ENCODE measurements around the gene AGFG2.

AGFG2 gene

GRCh38 chr7:100588438-100588837, 49.4 kb downstream of the AGFG2 start:
- no peak for DNase-seq

- DNase-seq: no peak
These were observed 50.4 kb downstream of the AGFG2 start for GRCh38 chr7:100589341-100589947.

DNA sequence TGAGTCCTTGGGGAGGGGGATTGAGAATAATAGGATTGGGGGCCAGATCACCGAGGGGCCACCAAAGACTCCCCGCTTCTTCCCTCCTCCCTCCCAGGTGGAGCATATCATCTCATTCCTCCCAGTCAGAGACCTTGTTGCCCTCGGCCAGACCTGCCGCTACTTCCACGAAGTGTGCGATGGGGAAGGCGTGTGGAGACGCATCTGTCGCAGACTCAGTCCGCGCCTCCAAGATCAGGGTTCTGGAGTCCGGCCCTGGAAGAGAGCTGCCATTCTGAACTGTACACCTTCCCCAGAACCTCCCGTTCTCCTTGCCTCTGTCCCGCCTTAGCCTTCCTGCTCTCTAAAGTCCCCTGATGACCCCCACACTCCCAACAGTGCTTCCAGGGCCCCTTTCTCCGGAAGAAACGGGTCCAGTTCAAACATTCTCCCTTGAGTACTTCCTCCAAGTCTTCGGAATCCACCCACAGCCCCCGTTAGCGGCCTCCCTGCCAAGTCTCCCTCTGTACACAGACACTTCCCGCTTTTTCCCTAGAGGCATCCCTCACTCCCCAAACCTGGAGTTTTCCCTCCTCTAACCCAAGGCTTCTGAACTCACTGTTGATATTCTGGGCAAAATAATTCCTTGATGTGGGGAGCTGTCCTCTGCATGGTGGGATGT, 51.2 kb downstream of the AGFG2 start:
- no peak for DNase-seq

GRCh38 chr7:100591596-100591995, 52.6 kb downstream of the AGFG2 start:
- DNase-seq: no peak

- DNase-seq: no peak
These were observed 56.2 kb downstream of the AGFG2 start for GRCh38 chr7:100595188-100595587.

DNA sequence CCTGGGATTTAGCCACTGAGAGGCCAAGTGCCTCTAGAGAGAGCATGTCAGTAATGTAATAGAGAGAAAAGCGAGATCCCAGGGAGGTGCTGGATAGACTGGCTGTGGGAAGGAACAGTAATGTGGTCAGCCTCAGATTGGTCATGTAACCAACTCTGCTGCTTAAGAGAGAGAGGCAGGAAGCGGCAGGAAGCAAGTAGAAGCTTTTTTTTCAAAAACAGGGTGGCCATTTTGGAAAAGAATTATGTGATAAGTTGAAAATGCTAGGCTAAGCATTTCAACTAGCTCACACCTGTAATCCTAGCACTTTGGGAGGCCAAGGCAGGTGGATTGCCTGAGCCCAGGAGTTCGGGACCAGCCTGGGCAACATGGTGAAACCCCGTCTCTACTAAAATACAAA, 59.4 kb downstream of the AGFG2 start:
- no peak for DNase-seq

DNA sequence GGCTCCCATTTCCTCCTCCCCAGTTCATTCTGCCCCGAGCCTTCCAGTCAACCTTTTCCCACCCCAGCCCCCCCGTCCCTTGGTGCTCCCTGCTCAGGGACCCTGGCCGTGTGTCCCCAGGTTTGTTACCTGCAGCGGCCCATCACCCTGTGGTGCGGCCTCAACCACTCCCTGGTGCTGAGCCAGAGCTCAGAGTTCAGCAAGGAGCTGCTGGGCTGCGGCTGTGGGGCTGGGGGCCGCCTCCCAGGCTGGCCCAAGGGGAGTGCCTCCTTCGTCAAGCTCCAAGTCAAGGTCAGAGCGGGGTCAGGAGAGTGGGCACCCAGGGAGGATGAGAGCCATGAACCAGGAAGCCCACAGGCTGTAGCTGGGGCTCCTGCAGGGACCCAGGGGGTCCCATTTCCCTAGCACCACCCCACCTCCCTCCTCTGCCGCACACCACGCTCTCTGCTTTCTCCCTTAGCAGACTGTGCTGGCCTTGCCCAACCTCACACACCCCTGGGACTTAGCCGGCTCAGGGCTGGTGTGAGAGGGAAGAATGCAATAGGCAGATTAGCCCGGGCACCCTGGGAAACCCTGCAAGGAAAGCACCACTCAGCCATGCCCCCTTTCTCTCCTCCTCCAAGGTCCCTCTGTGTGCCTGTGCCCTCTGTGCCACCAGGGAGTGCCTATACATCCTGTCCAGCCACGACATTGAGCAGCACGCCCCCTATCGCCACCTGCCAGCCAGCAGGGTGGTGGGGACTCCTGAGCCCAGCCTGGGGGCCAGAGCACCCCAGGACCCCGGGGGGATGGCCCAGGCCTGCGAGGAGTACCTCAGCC, 61.1 kb downstream of the AGFG2 start:
- no peak for DNase-seq

DNA sequence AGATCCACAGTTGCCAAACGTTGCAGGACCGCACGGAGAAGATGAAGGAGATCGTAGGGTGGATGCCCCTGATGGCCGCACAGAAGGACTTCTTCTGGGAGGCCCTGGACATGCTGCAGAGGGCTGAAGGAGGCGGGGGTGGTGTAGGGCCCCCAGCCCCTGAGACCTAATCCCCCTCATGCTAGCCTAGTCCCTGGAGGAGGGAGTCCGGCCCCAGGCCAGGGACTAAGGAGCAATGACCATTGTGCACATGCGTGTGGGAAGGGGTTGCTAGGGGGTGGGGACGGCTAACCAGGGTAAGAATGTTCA, 61.7 kb downstream of the AGFG2 start:
- DNase-seq: no peak

DNA sequence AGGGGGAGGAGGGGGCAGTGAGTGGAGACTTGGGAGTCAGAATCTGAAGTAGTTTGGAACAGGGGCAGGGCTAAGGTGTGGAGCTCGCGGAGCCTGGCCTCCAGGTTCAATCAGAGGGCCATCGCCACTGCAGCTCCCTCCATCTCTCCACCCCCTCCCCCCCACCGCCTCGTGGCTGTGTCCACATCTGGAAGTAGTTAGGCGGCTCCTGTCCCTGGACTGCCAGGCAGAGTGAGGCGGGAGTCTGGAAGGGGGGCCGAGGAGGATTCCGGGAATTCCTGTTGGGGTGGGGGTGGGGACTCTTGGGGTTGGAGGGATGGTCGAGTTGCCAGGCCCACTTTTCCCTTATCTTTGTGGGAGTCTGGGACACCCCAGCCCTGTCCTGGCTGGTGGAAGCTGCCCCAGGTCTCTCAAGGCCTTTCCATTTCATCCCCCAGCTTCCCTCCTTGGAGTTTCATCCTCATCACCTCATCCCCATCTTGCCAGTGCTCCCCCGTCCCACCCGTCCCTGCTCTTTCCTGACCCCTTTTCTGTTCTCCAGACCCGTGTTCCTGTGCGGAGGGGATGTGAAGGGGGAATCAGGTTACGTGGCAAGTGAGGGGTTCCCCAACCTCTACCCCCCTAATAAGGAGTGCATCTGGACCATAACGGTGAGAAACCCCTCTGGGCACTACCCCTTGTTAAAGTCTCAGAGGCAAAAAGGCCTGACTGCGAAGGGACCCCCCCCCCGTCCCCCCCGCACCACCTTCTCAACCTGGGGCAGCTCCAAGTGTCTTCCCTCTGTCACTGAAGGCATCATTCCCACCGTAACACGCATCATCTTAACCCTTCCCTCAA, 64.1 kb downstream of the AGFG2 start:
- no peak for DNase-seq

DNA sequence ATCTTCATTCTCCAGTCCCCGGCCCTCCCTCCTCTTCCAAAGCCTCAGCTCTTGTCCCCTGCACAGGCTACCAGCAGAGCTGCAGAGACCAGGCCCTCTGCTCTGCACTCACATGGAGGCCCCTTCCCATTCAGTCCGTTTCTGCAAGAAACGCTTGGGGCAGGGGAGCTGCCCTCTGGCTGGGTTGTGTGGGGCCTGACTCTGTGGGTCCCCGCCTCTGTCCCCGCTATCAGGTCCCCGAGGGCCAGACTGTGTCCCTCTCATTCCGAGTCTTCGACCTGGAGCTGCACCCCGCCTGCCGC, 64.7 kb downstream of the AGFG2 start:
- no peak for DNase-seq

DNA sequence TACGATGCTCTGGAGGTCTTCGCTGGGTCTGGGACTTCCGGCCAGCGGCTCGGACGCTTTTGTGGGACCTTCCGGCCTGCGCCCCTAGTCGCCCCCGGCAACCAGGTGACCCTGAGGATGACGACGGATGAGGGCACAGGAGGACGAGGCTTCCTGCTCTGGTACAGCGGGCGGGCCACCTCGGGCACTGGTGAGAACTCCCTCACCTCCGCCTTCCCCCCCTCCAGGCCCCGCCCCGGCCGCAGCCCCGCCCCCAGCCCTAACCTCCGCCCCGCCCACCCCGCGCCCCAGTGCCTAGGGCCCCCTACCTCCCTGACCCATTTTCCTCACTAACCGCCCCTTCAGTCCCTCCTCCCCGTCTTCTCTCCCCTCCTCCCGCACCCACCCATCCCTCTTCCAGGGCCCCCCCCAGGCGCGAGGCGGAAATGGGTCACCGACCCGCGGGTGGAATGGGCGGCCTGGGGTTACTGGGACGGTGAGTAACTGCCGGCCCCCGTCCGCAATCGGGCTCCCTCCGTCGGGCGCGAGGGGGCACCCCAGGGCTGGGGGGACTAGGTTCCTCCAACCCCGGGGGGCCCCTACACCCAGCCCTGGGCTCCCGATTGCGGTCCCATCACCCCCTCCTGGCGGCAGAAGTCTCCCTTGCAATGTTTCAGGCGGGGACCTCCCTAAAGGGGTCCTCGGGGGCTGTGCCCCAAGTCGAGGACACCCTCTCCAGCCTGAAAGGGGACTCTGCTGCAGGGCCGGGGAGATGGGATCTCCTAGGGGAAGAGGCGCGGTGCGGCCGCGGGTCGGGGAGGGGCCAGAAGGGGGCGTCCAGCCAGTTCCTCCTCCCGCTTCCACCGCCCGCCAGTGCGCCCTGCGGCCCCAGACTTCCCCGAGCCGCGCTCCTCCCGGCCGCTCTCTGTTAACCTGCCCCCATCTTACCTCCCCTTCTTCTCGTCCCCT, 65.3 kb downstream of the AGFG2 start:
- peak; percentile 64 for DNase-seq

DNA sequence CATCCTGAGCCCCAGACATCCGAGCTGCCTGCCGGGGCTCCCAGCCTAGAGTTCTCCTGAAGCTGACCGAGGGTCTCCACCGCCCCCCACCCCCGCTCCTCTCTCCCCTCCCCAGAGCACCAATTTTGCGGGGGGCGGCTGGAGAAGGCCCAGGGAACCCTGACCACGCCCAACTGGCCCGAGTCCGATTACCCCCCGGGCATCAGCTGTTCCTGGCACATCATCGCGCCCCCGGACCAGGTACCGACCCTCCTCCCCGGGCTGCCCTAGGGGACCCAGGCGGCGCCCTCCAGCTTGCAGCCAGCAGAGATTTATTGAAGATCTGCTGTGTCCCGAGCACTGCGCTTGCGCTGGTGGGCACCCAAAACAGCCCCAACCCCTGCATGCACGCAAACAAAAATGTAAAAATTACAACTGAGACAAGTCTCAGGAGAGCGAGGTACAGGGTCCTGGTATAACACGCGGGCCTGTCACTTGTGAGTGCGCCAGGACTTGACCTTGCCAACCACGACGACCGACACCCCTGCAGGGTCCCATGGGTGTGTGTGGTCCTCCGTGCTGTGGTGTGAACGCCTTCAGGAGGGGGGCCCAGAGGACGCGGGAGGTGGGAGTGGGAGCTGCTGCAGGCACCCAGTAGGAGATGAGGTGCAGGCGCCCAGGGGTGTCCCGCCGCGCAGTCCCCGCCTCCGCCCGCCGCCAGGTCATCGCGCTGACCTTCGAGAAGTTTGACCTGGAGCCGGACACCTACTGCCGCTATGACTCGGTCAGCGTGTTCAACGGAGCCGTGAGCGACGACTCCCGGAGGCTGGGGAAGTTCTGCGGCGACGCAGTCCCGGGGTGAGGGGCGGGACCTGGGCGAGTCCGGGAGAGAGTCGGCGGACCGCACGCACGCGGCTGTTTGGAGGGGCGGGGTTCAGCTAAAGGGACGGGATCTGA, 66.2 kb downstream of the AGFG2 start:
- DNase-seq: no peak

GRCh38 chr7:100606313-100606712, 67.3 kb downstream of the AGFG2 start:
- no peak for DNase-seq

DNA sequence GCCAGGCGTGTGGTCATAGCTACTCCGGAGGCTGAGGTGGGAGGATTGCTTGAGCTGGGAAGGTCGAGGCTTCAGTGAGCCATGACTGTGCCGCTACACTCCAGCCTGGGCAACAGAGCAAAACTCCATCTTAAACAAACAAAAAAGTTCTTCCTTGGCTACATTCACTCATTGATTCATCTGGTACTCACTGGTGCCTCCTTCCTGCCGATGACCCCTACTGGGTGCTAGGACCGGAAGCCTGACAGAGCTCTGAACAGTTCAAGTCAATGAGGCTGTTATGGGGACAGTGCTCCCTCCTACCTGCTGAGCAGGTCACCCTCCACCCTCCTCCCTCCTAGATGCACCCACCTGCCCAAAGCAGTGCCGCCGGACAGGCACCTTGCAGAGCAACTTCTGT, 68.1 kb downstream of the AGFG2 start:
- no peak for DNase-seq

- DNase-seq: no peak
These were observed 71.0 kb downstream of the AGFG2 start for GRCh38 chr7:100609958-100610357.

- DNase-seq: peak; percentile 97
These were observed 73.2 kb downstream of the AGFG2 start, which contains the start of gene MOSPD3 for GRCh38 chr7:100611983-100612729. MOSPD3 (plus strand) TSS chr7:100612540; CDS start chr7:100612792, 252 bp downstream.

- no peak for DNase-seq
These were observed 73.9 kb downstream of the AGFG2 start for GRCh38 chr7:100612730-100613390.

- DNase-seq: no peak
These were observed 74.6 kb downstream of the AGFG2 start for GRCh38 chr7:100613412-100614175.

DNA sequence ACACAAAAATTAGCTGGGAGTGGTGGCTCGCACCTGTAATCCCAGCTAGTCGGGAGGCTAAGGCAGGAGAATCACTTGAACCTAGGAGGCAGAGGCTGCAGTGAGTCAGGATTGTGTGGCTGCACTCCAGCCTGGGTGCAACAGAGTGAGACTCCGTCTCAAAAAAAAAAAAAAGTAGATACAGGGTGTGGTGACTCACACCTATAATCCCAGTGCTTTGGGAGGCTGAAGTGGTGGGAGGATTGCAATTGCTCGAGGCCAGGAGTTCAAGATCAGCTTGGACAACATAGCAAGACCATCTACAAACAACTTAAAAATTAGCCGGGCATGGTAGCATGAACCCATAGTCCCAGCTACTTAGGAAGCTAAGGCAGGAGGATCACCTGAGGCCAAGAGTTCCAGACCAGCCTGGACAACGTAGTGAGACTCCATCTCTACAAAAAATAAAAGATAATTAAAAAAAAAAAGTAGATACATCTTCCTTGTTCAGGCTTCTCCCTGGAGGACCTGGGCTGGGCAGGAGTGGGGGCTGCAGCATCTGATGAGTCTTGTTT, 75.4 kb downstream of the AGFG2 start:
- DNase-seq: no peak
